K562 (cell line): ENCODE results near the gene LRP10. TPM values are rescaled to one million over a fixed set of nuclear protein-coding genes. Genes with fewer than 3 reads are reported as not detected.
"Not testable (repeated sequence)": the region's sequence is repeated elsewhere in the genome, so short reads cannot be mapped to it uniquely, and the experiment has no call there.

ENCODE experiments used
- ATAC-seq: fragments of 200-7000 bp; cut with Tn5 transposase; 3 replicates; pipeline ENCODE4 v1.9.1; 2020; ENCODE audit warnings: moderate library complexity
- BruUV-seq: library from RNA; stranded (reverse); fragments of 400-500 nt; replicated peaks from 2 replicates; lab custom pipeline; 2021; lab: Mats Ljungman, UMichigan
- CTCF ChIA-PET: fragments of 300-600 bp; formaldehyde crosslinking; extraction: SDS; loops from one replicate; lab custom pipeline; 2021; ENCODE audit warnings: low intra/inter-chr PET ratio; lab: Yijun Ruan, JAX
- POLR2A ChIA-PET: fragments of 300-600, 350-650 bp; sonication (Branson Sonifier 250); formaldehyde crosslinking; extraction: SDS; loops from one replicate; lab custom pipeline; 2021; ENCODE audit warnings: antibody characterized with exemption, inconsistent platforms; lab: Yijun Ruan, JAX
- DNase-seq, 4 experiments: peaks; one replicate each; pipeline versions ENCODE4 v3.0.0 to v3.0.0-alpha.2; 2011 to 2018; ENCODE audit warnings: low spot score in 3 of 4, mixed read lengths in 3 of 4; ENCODE audit errors: extremely low read depth in 1 of 4
- FAIRE-seq: peaks from 2 replicates; lab custom pipeline; 2011; peaks lifted over from hg19 to GRCh38; lab: Jason Lieb, UNC
- H2AFZ ChIP-seq: 2 replicates; pipeline ENCODE4 v1.6.0; 2011; ENCODE audit warnings: low read depth, low read length, control low read depth, inconsistent platforms
- H3K27ac ChIP-seq: fragments of 200-600 bp; 3 replicates; pipeline ENCODE4 v1.8.0; 2011; ENCODE audit warnings: low read depth, mild to moderate bottlenecking, control low read depth, inconsistent platforms, low read length, moderate library complexity, mixed read lengths; ENCODE audit errors: extremely low read depth
- H3K27me3 ChIP-seq, 2 experiments: fragments of 300-600 bp in 1 of 2; 2 replicates in 1 of 2; 3 replicates in 1 of 2; pipeline versions ENCODE4 v1.6.0 to v1.8.0; 2011; ENCODE audit warnings: inconsistent platforms in 2 of 2, low read length in 2 of 2, mild to moderate bottlenecking in 1 of 2, mixed read lengths in 1 of 2, moderate library complexity in 1 of 2; ENCODE audit not compliant: control insufficient read depth in 2 of 2, insufficient read depth in 2 of 2
- H3K36me3 ChIP-seq: fragments of 300-600 bp; 3 replicates; pipeline ENCODE4 v1.8.0; 2011; ENCODE audit warnings: mild to moderate bottlenecking, low read length, inconsistent platforms; ENCODE audit not compliant: control insufficient read depth, insufficient read depth
- H3K4me1 ChIP-seq, 2 experiments: fragments of 200-600 bp in 1 of 2; replicated peaks in 1 of 2; 2 replicates in 1 of 2; 3 replicates in 1 of 2; pipeline versions ENCODE4 v1.5.1 to v1.8.0; 2011; ENCODE audit warnings: inconsistent platforms in 2 of 2, low read length in 2 of 2, mild to moderate bottlenecking in 1 of 2, mixed read lengths in 1 of 2, moderate library complexity in 1 of 2; ENCODE audit not compliant: control insufficient read depth in 2 of 2, insufficient read depth in 2 of 2
- H3K4me2 ChIP-seq: 2 replicates; pipeline ENCODE4 v1.6.1; 2011; ENCODE audit warnings: low read length, control low read depth, inconsistent platforms, mixed read lengths; ENCODE audit not compliant: insufficient read depth
- H3K4me3 ChIP-seq: fragments of 200-600 bp; sonication (generic), shearing (Covaris generic); 2 replicates; pipeline ENCODE4 v1.5.1; 2016; ENCODE audit warnings: control low read depth, inconsistent platforms
- H3K79me2 ChIP-seq: fragments of 200-600 bp; 3 replicates; pipeline ENCODE4 v1.8.0; 2011; ENCODE audit warnings: low read length, inconsistent platforms; ENCODE audit not compliant: control insufficient read depth, insufficient read depth
- H3K9ac ChIP-seq, 2 experiments: 2 replicates each; pipeline versions ENCODE4 v1.6.0 to v1.6.1; 2011; ENCODE audit warnings: low read depth in 2 of 2, low read length in 2 of 2, control low read depth in 1 of 2, inconsistent platforms in 1 of 2, mild to moderate bottlenecking in 1 of 2, mixed read lengths in 1 of 2; ENCODE audit not compliant: insufficient read depth in 1 of 2
- H3K9me1 ChIP-seq: one replicate; pipeline ENCODE4 v1.6.0; 2011; ENCODE audit warnings: inconsistent platforms, mild to moderate bottlenecking, low read length, moderate library complexity; ENCODE audit not compliant: control insufficient read depth, insufficient read depth
- H3K9me3 ChIP-seq: replicated peaks from 2 replicates; pipeline ENCODE4 v1.5.1; 2011; ENCODE audit warnings: low read depth, low read length, inconsistent platforms; ENCODE audit not compliant: control insufficient read depth, insufficient read depth
- H4K20me1 ChIP-seq: replicated peaks from 2 replicates; pipeline ENCODE4 v1.6.1; 2011; ENCODE audit warnings: low read length, inconsistent platforms, mixed read lengths; ENCODE audit not compliant: control insufficient read depth, insufficient read depth
- MECOM ChIP-seq: fragments of 250-450 bp; sonication (Bioruptor Pico); IDR thresholded peaks from 2 replicates; pipeline ENCODE4 v1.8.0; 2022; ENCODE audit warnings: inconsistent platforms
- SMARCA5 ChIP-seq: fragments of 450-650 bp; IDR thresholded peaks from 2 replicates; pipeline ENCODE4 v1.6.1; 2016
- SRF ChIP-seq, 2 experiments: fragments of 250-450, 450-650 bp in 1 of 2; sonication (Bioruptor Pico) in 1 of 2; sonication (generic) in 1 of 2; formaldehyde crosslinking; IDR thresholded peaks; 2 replicates each; pipeline versions ENCODE4 v1.5.0 to v1.5.1; 2020 to 2022; ENCODE audit warnings: mild to moderate bottlenecking in 1 of 2, missing genetic modification reagents in 1 of 2
- TCF3 ChIP-seq: sonication (generic); formaldehyde crosslinking; IDR thresholded peaks from 2 replicates; pipeline ENCODE4 v1.4.0; 2020; ENCODE audit warnings: mild to moderate bottlenecking, missing genetic modification reagents
- TRIM28 ChIP-seq: fragments of 450-650 bp; IDR thresholded peaks from 2 replicates; pipeline ENCODE4 v1.6.1; 2017
- YY1 ChIP-seq, 3 experiments: IDR thresholded peaks; 2 replicates each; pipeline ENCODE4 v1.6.1; 2011; ENCODE audit warnings: low read length in 2 of 3, mild to moderate bottlenecking in 2 of 3, moderate library complexity in 2 of 3, borderline replicate concordance in 1 of 3, control low read depth in 1 of 3, low read depth in 1 of 3; ENCODE audit not compliant: insufficient read depth in 3 of 3, insufficient replicate concordance in 2 of 3, control insufficient read depth in 1 of 3, insufficient read length in 1 of 3; ENCODE audit errors: extremely low read depth in 1 of 3
- ZKSCAN8 ChIP-seq: fragments of 200-800 bp; sonication (Bioruptor generic); IDR thresholded peaks from 2 replicates; pipeline ENCODE4 v1.6.1; 2016; ENCODE audit warnings: missing genetic modification characterization, missing compliant biosample characterization
- WGBS: fragments of 100-300 bp; shearing (Covaris generic); methylation state at CpG from one replicate; pipeline ENCODE4 v1.1.6; 2016; ENCODE audit warnings: low coverage, mixed read lengths; ENCODE audit not compliant: insufficient coverage; ENCODE audit errors: missing lambda C conversion rate; 5-methylcytosine and 5-hydroxymethylcytosine counted together
- in situ Hi-C: fragments of 300-500 bp; cut with MboI; formaldehyde crosslinking; loops from 4 replicates; pipeline ENCODE4 v1.15.0; 2018; ENCODE audit warnings: inconsistent platforms, mixed read lengths
- intact Hi-C: fragments of 100-400 bp; cut with micrococcal nuclease; formaldehyde crosslinking; loops from 2 replicates; pipeline ENCODE4 v1.14.2; 2022
- polyA plus RNA-seq, 8 experiments: library from polyadenylated mRNA; depleted of rRNA in 4 of 8; stranded (reverse) in 5 of 8; unstranded in 3 of 8; fragments of >200 nt; fragmentation: Nextera tagmentation in 2 of 8; fragmentation: Illumina TruSeq in 1 of 8; extraction: Ambion mirVana in 2 of 8; extraction: Trizol in 1 of 8; gene quantifications; 2 replicates each; pipeline versions ENCODE4 v1.2.1 to v1.2.3, GENCODE V29; 2011 to 2014; ENCODE audit warnings: inconsistent platforms in 1 of 8, missing spikeins in 1 of 8
- total RNA-seq, 7 experiments: library from RNA; depleted of rRNA in 6 of 7; stranded (reverse); fragments of >200 nt in 6 of 7; fragmentation: Illumina TruSeq in 2 of 7; extraction: Trizol in 2 of 7; gene quantifications; 2 replicates each; pipeline versions ENCODE4 v1.2.1 to v1.2.3, GENCODE V29; 2011 to 2021; ENCODE audit warnings: low replicate concordance in 1 of 7
- TF ChIP-seq, protein P1 (sequence below): fragments of 200-800 bp; sonication (Bioruptor generic); IDR thresholded peaks from 2 replicates; pipeline ENCODE4 v1.6.1; 2017; ENCODE audit warnings: missing genetic modification characterization, missing compliant biosample characterization
- TF ChIP-seq, protein P2 (sequence below): sonication (generic); formaldehyde crosslinking; IDR thresholded peaks from 2 replicates; pipeline ENCODE4 v1.8.0; 2022; ENCODE audit warnings: missing genetic modification reagents, mild to moderate bottlenecking, borderline replicate concordance
- TF ChIP-seq, protein P3 (sequence below), 2 experiments: fragments of 450-650 bp; IDR thresholded peaks; 2 replicates each; pipeline ENCODE4 v1.6.1; 2016
- TF ChIP-seq, protein P4 (sequence below): fragments of 450-650 bp; conservative IDR thresholded peaks from 2 replicates; pipeline ENCODE4 v1.6.1; 2016; ENCODE audit warnings: missing genetic modification characterization, low read depth, mild to moderate bottlenecking, control low read depth, missing compliant biosample characterization

LRP10 gene
- total and polyA plus RNA-seq, 9 of the 15 experiments (the other 6 are each of a cell fraction or from before 2014, with no cell fraction given): 1.3 to 45.5 (median 10.9) TPM

DNA sequence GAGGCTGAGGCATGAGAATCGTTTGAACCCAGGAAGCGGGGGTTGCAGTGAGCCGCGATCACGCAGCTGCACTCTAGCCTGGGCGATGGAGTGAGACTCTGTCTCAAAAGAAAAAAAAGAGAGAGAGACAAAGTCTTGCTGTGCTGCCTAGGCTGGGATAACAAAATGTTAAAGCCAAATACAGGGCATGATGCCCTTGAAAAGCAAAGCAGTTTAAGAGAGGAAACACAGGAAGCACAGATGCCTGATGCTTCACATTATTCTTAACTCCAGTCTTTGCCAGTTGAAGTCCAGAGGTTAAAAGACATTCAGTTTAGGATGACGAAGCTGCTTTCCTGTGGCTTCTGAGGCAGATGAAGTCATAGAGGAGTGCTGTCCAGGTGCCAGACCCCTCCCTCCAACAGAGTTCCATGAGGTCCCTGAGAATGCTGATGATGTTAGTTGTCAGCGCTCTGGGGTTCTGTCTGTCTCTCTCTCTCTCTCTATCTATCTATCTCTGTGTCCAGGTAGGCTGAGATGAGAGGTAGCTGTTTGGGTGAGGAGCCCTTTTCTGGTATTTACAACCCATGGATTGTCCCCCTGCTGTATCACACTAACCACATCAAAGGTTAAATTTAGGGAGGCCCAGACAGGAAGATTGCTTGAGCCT, 46.7 kb upstream of the LRP10 start (continued):
- TF ChIP-seq, protein P1, sequence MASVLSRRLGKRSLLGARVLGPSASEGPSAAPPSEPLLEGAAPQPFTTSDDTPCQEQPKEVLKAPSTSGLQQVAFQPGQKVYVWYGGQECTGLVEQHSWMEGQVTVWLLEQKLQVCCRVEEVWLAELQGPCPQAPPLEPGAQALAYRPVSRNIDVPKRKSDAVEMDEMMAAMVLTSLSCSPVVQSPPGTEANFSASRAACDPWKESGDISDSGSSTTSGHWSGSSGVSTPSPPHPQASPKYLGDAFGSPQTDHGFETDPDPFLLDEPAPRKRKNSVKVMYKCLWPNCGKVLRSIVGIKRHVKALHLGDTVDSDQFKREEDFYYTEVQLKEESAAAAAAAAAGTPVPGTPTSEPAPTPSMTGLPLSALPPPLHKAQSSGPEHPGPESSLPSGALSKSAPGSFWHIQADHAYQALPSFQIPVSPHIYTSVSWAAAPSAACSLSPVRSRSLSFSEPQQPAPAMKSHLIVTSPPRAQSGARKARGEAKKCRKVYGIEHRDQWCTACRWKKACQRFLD: no peak
- TF ChIP-seq, protein P2, sequence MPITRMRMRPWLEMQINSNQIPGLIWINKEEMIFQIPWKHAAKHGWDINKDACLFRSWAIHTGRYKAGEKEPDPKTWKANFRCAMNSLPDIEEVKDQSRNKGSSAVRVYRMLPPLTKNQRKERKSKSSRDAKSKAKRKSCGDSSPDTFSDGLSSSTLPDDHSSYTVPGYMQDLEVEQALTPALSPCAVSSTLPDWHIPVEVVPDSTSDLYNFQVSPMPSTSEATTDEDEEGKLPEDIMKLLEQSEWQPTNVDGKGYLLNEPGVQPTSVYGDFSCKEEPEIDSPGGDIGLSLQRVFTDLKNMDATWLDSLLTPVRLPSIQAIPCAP (CRISPR knock-in tag): no peak
- TF ChIP-seq ZKSCAN8 (CRISPR knock-in tag): no peak
- TF ChIP-seq YY1 (IDR thresholded peaks at IDR 0.05; ENCODE audit: borderline replicate concordance in 1 of 3, control insufficient read depth in 1 of 3, extremely low read depth in 1 of 3, insufficient read depth in 3 of 3, insufficient read length in 1 of 3, insufficient replicate concordance in 2 of 3, low read depth in 1 of 3, low read length in 2 of 3): no peak

DNA sequence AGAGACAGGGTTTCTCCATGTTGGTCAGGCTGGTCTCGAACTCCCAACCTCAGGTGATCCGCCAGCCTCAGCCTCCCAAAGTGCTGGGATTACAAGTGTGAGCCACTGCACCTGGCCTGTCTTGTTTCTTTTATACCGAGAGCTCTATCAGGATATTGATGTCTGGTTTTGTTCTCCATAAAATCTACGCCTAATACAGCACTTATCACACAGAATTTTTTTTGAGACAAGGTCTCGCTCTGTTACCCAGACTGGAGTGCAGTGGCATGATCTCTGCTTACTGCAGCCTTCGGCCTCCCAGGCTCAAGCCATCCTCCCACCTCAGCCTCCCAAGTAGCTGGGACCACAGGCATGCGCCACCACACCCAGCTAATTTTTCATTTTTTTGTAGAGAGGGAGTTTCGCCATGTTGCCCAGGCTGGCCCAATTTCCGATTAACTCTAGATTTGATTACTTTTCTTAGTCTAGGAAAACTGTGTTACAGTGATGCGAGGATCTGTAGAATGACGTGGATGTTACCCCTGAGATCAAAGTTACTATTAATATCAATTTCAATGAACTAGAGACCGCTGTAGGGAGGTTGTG, 42.4 kb upstream of the LRP10 start:
- Histone ChIP-seq H3K79me2 (peaks cover 21% of the 10 kb centered on the region), H2AFZ (peak overlapping the region; percentile 98), H3K4me2 (peak overlapping the region; percentile 88), H3K4me3 (peak overlapping the region; percentile 90), H3K27ac (peak overlapping the region; percentile 95), H3K4me1 (peaks cover 5 to 12% of the 10 kb centered on the region in 2 experiments; a peak in 4 of 5 replicates), H3K36me3 (peaks cover 32% of the 10 kb centered on the region), H3K9ac (peak overlapping the region in 1 of 2 experiments; percentile 96; a peak in 2 of 4 replicates)
- H3K9me1 ChIP-seq, DNase-seq, intact Hi-C loops, in situ Hi-C loops, FAIRE-seq, H3K27me3 ChIP-seq, H3K9me3 ChIP-seq, ATAC-seq, H4K20me1 ChIP-seq: not testable (repeated sequence)
- 71% methylated on average over 9 of the region's 12 CpGs for WGBS
- CTCF ChIA-PET: interaction anchor here (0.6 kb wide), 1 partner anchor 464 kb away, joined by 3 read pairs; no protein-coding TSS in a partner anchor
- POLR2A ChIA-PET: interaction anchor here (1.0 to 1.7 kb wide), 3 partner anchors 10 to 59 kb away, joined by 3 to 10 read pairs (median 6); no protein-coding TSS in a partner anchor
- TSS peak; percentile 65 for BruUV-seq
- TF ChIP-seq MECOM (CRISPR knock-in tag) (peak; percentile 35; the same call in 1 of the 2 replicates), TCF3 (CRISPR knock-in tag) (peak; percentile 9; the same call in 1 of the 2 replicates), TRIM28 (peak; percentile 67; the same call in 1 of the 2 replicates), SRF (CRISPR knock-in tag; IDR thresholded peaks at IDR 0.05) (0 out of 4 replicates have a peak, but pooled peaks of 1 of the 2 experiments have one; percentile 7), SMARCA5 (0 out of 2 replicates have a peak, but pooled peaks have one; percentile 46)
- TF ChIP-seq, protein P3, sequence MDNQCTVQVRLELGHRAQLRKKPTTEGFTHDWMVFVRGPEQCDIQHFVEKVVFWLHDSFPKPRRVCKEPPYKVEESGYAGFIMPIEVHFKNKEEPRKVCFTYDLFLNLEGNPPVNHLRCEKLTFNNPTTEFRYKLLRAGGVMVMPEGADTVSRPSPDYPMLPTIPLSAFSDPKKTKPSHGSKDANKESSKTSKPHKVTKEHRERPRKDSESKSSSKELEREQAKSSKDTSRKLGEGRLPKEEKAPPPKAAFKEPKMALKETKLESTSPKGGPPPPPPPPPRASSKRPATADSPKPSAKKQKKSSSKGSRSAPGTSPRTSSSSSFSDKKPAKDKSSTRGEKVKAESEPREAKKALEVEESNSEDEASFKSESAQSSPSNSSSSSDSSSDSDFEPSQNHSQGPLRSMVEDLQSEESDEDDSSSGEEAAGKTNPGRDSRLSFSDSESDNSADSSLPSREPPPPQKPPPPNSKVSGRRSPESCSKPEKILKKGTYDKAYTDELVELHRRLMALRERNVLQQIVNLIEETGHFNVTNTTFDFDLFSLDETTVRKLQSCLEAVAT (IDR thresholded peaks at IDR 0.05): 0 out of 4 replicates have a peak, but pooled peaks of 1 of the 2 experiments have one; percentile 31
- TF ChIP-seq, protein P4, sequence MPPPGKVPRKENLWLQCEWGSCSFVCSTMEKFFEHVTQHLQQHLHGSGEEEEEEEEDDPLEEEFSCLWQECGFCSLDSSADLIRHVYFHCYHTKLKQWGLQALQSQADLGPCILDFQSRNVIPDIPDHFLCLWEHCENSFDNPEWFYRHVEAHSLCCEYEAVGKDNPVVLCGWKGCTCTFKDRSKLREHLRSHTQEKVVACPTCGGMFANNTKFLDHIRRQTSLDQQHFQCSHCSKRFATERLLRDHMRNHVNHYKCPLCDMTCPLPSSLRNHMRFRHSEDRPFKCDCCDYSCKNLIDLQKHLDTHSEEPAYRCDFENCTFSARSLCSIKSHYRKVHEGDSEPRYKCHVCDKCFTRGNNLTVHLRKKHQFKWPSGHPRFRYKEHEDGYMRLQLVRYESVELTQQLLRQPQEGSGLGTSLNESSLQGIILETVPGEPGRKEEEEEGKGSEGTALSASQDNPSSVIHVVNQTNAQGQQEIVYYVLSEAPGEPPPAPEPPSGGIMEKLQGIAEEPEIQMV (tag): 0 out of 2 replicates have a peak, but pooled peaks have one; percentile 23
